GM12874 (cell line): Measurements from ENCODE around the gene CCDC148.

Experiments
- CTCF ChIP-seq: IDR thresholded peaks from 2 replicates; pipeline ENCODE4 v1.5.1; 2011; ENCODE audit warnings: low read depth, mild to moderate bottlenecking, control low read depth, low read length, moderate library complexity; ENCODE audit not compliant: insufficient read depth

The CCDC148 gene

GRCh38 chr2:158140201-158140600 is 316.4 kb downstream of the CCDC148 start:
- no peak for TF ChIP-seq CTCF

GRCh38 chr2:158138255-158138654 is 318.3 kb downstream of the CCDC148 start:
- no peak for TF ChIP-seq CTCF

GRCh38 chr2:158135096-158135495 is 321.5 kb downstream of the CCDC148 start:
- no peak for TF ChIP-seq CTCF

GRCh38 chr2:158134655-158135054 is 321.9 kb downstream of the CCDC148 start:
- TF ChIP-seq CTCF, result no peak

- no peak for TF ChIP-seq CTCF
These were observed 322.5 kb downstream of the CCDC148 start for GRCh38 chr2:158134055-158134454.

GRCh38 chr2:158131919-158132566 is 324.5 kb downstream of the CCDC148 start:
- no peak for TF ChIP-seq CTCF

- TF ChIP-seq CTCF, result no peak
These were observed 325.1 kb downstream of the CCDC148 start for GRCh38 chr2:158131483-158131912.
